H7 (cell line): ENCODE measurements around the gene OR52K1. TPM values are rescaled to one million over a fixed set of nuclear protein-coding genes. Genes with fewer than 3 reads are reported as not detected.

ENCODE experiments used
- DNase-seq: peaks from one replicate; pipeline ENCODE4 v3.0.0; 2012
- H3K27me3 ChIP-seq: 2 replicates; pipeline ENCODE4 v1.6.0; 2011; ENCODE audit warnings: mild to moderate bottlenecking, low read length; ENCODE audit not compliant: control insufficient read depth, insufficient read depth
- H3K36me3 ChIP-seq: replicated peaks from 2 replicates; pipeline ENCODE4 v1.5.1; 2011; ENCODE audit warnings: low read length; ENCODE audit not compliant: control insufficient read depth, insufficient read depth
- H3K4me3 ChIP-seq: 2 replicates; pipeline ENCODE4 v1.5.1; 2011; ENCODE audit warnings: low read depth, mild to moderate bottlenecking, control low read depth, low read length, moderate library complexity; ENCODE audit not compliant: insufficient read depth
- total RNA-seq: library from RNA; depleted of rRNA; stranded (reverse); fragments of >200 nt; shearing (Covaris generic); gene quantifications from 2 replicates; pipeline ENCODE4 v1.2.3, GENCODE V29; 2014; rRNA removed

Gene OR52K1
- total RNA-seq: 0.07 TPM in 1 of 2 replicates, not detected in the other

GRCh38 chr11:4482445-4482844 is at the start of gene OR52K1:
Gene OR52K1, plus strand, starts transcription at chr11:4482646. Its CDS starts 6,255 bp downstream, at chr11:4488901.
- Histone ChIP-seq H3K4me3 (no peak within 1 kb of the TSS), H3K36me3 (no peaks in the 10 kb centered on the region), H3K27me3 (no peaks in the 10 kb centered on the region)
- DNase-seq: no peak

- Histone ChIP-seq H3K36me3 (no peaks in the 10 kb centered on the region), H3K4me3 (no peak overlapping the region)
- DNase-seq: no peak
Observed at GRCh38 chr11:4433856-4434255, 48.6 kb upstream of the OR52K1 start.

GRCh38 chr11:4436411-4436810 is 46.0 kb upstream of the OR52K1 start:
- Histone ChIP-seq H3K36me3 (no peaks in the 10 kb centered on the region), H3K4me3 (no peak overlapping the region), H3K27me3 (no peaks in the 10 kb centered on the region)
- no peak for DNase-seq

More at GRCh38 chr11:4433856-4434255, 48.6 kb upstream of the OR52K1 start:
- no peaks in the 10 kb centered on the region for H3K27me3 ChIP-seq

GRCh38 chr11:4441515-4441914 is 40.9 kb upstream of the OR52K1 start:
- DNase-seq: no peak
- H3K36me3 ChIP-seq: no peaks in the 10 kb centered on the region
- H3K27me3 ChIP-seq: no peaks in the 10 kb centered on the region
- H3K4me3 ChIP-seq: no peak overlapping the region

GRCh38 chr11:4443232-4443891 is 39.1 kb upstream of the OR52K1 start:
- no peak for DNase-seq
- no peak overlapping the region for H3K4me3 ChIP-seq
- H3K36me3 ChIP-seq: no peaks in the 10 kb centered on the region
- H3K27me3 ChIP-seq: no peaks in the 10 kb centered on the region

- DNase-seq: no peak
- Histone ChIP-seq H3K4me3 (no peak within 1 kb of the TSS), H3K27me3 (no peaks in the 10 kb centered on the region), H3K36me3 (no peaks in the 10 kb centered on the region)
Observed at GRCh38 chr11:4448995-4449394, 33.5 kb upstream of the OR52K1 start, which contains the start of gene OR52K2. Gene OR52K2, plus strand, starts transcription at chr11:4449295. Its CDS starts 45 bp downstream, at chr11:4449340.

GRCh38 chr11:4453118-4453517 is 29.3 kb upstream of the OR52K1 start:
- H3K36me3 ChIP-seq: no peaks in the 10 kb centered on the region
- no peak for DNase-seq
- no peaks in the 10 kb centered on the region for H3K27me3 ChIP-seq
- H3K4me3 ChIP-seq: no peak overlapping the region

- H3K4me3 ChIP-seq: no peak overlapping the region
- DNase-seq: no peak
- no peaks in the 10 kb centered on the region for H3K27me3 ChIP-seq
- H3K36me3 ChIP-seq: no peaks in the 10 kb centered on the region
Observed at GRCh38 chr11:4454021-4454420, 28.4 kb upstream of the OR52K1 start.

- H3K27me3 ChIP-seq: no peaks in the 10 kb centered on the region
- no peak for DNase-seq
- H3K36me3 ChIP-seq: no peaks in the 10 kb centered on the region
- H3K4me3 ChIP-seq: no peak overlapping the region
Observed at GRCh38 chr11:4455419-4455818, 27.0 kb upstream of the OR52K1 start.

- no peak for DNase-seq
- no peak overlapping the region for H3K4me3 ChIP-seq
- H3K27me3 ChIP-seq: no peaks in the 10 kb centered on the region
- no peaks in the 10 kb centered on the region for H3K36me3 ChIP-seq
Observed at GRCh38 chr11:4459500-4459899, 22.9 kb upstream of the OR52K1 start.

- no peaks in the 10 kb centered on the region for H3K36me3 ChIP-seq
- DNase-seq: no peak
- H3K27me3 ChIP-seq: no peaks in the 10 kb centered on the region
Observed at GRCh38 chr11:4460151-4460550, 22.3 kb upstream of the OR52K1 start.

GRCh38 chr11:4464216-4465159 is 18.0 kb upstream of the OR52K1 start:
- no peak for DNase-seq
- no peaks in the 10 kb centered on the region for H3K36me3 ChIP-seq
- no peaks in the 10 kb centered on the region for H3K27me3 ChIP-seq
- no peak overlapping the region for H3K4me3 ChIP-seq

More at GRCh38 chr11:4460151-4460550, 22.3 kb upstream of the OR52K1 start:
- no peak overlapping the region for H3K4me3 ChIP-seq

- Histone ChIP-seq H3K36me3 (no peaks in the 10 kb centered on the region), H3K4me3 (no peak overlapping the region), H3K27me3 (no peaks in the 10 kb centered on the region)
- DNase-seq: no peak
Observed at GRCh38 chr11:4465407-4465806, 17.0 kb upstream of the OR52K1 start.

GRCh38 chr11:4466131-4466870 is 16.1 kb upstream of the OR52K1 start:
- DNase-seq: peak; percentile 15
- H3K4me3 ChIP-seq: no peak overlapping the region
- H3K36me3 ChIP-seq: no peaks in the 10 kb centered on the region
- no peaks in the 10 kb centered on the region for H3K27me3 ChIP-seq
